Body of pancreas (tissue), 4 donors: ENCODE data around the gene EMD.

Experiments
- POLR2A ChIP-seq, 3 donors: fragments of 450-650 bp; IDR thresholded peaks; one replicate each; pipeline ENCODE4 v1.6.1; 2016; ENCODE audit warnings: antibody characterized with exemption in 3 of 3, mild to moderate bottlenecking in 2 of 3
- TF ChIP-seq, protein P1 (sequence below), 7 experiments: fragments of 450-650 bp in 4 of 7; fragments of 200-600 bp in 3 of 7; sonication (generic) in 3 of 7; IDR thresholded peaks; one replicate each; pipeline ENCODE4 v1.5.1; 2016 to 2019; ENCODE audit warnings: antibody characterized with exemption in 7 of 7

- TF ChIP-seq, protein P1, sequence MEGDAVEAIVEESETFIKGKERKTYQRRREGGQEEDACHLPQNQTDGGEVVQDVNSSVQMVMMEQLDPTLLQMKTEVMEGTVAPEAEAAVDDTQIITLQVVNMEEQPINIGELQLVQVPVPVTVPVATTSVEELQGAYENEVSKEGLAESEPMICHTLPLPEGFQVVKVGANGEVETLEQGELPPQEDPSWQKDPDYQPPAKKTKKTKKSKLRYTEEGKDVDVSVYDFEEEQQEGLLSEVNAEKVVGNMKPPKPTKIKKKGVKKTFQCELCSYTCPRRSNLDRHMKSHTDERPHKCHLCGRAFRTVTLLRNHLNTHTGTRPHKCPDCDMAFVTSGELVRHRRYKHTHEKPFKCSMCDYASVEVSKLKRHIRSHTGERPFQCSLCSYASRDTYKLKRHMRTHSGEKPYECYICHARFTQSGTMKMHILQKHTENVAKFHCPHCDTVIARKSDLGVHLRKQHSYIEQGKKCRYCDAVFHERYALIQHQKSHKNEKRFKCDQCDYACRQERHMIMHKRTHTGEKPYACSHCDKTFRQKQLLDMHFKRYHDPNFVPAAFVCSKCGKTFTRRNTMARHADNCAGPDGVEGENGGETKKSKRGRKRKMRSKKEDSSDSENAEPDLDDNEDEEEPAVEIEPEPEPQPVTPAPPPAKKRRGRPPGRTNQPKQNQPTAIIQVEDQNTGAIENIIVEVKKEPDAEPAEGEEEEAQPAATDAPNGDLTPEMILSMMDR (IDR thresholded peaks at IDR 0.05) = no peak
- no peak for TF ChIP-seq POLR2A (IDR thresholded peaks at IDR 0.05)
Measured at GRCh38 chrX:154413142-154413541, 34.0 kb downstream of the EMD start.
